ENCODE results near the gene DSCAM.

The DSCAM gene

GRCh38 chr21:39965026-39965425, 881.9 kb downstream of the DSCAM start:
- no peak for DNase-seq (ENCODE audit: low read depth in 2 of 3, low spot score in 1 of 3)

DNA sequence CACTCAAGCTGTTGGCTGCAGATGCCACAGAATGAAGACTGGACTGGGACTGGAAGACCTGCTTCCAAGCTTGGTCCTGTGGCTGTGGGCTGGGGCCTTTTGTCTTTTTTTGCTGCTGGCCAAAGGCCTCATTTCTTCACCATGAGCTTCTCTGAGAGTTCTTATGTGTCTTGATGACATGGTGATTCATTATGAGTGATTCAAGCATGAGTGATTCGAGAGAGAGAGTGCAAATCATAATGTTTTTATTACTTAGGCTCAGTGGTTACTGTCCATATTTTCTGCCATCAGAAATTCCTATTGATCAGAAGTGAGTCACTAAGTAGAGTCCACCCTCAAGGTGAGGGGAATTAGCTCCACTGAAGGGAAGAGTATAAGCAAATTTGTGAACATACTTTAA, 885.7 kb downstream of the DSCAM start:
- DNase-seq (ENCODE audit: low read depth in 2 of 3, low spot score in 1 of 3) = no peak

All from stimulated activated CD4-positive, alpha-beta T cell treated with anti-CD3 and anti-CD28 coated beads, Interleukin-12 subunit alpha, Interleukin-12 subunit beta, amount 100 ng/mL, for 48 hours (primary cell).